GM12872 (cell line): ENCODE results near the gene VSTM2B.
A peak's percentile ranks its signal among the peaks of the same experiment; 100 is the strongest.

ENCODE experiments used
- TF ChIP-seq, protein P1 (sequence below): IDR thresholded peaks from 3 replicates; pipeline ENCODE4 v1.5.1; 2011; ENCODE audit warnings: low read depth, mild to moderate bottlenecking, low read length, moderate library complexity; ENCODE audit not compliant: insufficient read depth

The VSTM2B gene

DNA sequence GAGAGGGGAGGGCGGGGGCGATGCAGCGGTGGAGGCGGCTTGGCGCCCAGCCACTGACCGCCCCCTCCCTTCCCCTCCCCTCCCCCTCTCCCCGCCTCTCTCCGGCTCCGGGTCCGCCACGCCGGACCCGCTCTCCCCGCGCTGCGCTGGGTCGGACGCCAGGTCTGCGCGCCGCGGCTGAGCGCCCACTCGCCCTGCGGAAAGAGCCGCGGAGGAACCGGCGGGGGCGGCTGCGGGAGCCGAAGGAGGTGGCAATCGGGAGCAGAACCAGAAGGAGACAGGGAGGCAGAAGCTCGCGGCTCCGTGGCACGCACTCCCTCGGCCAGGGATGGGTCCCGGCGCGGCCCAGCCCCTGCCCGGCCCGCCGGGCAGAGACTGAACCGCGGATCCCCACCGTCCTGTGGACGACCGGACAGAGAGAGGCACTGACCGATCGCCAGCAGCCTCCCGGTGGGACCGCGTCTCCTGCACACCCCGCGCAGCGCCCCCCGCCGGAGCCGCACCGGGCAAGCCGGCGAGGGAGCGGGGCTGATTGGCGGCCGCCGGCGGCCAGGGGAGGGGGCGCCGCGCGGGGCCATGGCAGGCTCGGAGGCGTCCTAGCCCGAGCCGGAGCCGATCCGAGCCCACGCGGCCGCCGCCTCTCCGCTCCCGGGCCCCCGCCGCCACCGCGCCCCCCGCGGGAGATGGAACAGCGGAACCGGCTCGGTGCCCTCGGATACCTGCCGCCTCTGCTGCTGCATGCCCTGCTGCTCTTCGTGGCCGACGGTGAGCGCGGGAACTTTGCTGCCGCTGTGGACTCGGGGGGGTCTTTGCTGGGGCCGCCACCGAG lies at the start of gene VSTM2B:
VSTM2B (plus strand) TSS at position 94 of the 829 bp plus-strand sequence; CDS start at position 684, 590 bp downstream.
- TF ChIP-seq, protein P1, sequence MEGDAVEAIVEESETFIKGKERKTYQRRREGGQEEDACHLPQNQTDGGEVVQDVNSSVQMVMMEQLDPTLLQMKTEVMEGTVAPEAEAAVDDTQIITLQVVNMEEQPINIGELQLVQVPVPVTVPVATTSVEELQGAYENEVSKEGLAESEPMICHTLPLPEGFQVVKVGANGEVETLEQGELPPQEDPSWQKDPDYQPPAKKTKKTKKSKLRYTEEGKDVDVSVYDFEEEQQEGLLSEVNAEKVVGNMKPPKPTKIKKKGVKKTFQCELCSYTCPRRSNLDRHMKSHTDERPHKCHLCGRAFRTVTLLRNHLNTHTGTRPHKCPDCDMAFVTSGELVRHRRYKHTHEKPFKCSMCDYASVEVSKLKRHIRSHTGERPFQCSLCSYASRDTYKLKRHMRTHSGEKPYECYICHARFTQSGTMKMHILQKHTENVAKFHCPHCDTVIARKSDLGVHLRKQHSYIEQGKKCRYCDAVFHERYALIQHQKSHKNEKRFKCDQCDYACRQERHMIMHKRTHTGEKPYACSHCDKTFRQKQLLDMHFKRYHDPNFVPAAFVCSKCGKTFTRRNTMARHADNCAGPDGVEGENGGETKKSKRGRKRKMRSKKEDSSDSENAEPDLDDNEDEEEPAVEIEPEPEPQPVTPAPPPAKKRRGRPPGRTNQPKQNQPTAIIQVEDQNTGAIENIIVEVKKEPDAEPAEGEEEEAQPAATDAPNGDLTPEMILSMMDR = no peak

DNA sequence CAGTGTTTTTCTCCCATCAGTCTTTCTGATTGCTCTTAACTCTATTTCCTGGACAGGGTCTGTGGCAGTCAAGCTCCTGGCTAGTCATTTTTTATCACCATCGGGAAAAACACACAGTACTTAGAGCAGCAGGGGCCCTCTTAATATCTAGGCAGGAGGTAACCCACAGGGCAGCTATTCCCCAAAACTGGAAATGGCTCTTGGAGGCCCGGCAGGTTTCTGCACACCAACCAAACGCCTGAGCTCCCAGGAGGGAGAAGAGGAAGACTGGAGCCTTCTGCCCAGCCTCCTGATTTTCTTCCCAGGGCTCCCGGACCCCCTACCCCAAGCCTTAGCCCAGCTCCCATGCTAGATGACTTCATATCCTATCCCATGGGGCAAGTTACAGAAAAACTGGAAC lies 49.3 kb upstream of the VSTM2B start:
- TF ChIP-seq, protein P1 = no peak

DNA sequence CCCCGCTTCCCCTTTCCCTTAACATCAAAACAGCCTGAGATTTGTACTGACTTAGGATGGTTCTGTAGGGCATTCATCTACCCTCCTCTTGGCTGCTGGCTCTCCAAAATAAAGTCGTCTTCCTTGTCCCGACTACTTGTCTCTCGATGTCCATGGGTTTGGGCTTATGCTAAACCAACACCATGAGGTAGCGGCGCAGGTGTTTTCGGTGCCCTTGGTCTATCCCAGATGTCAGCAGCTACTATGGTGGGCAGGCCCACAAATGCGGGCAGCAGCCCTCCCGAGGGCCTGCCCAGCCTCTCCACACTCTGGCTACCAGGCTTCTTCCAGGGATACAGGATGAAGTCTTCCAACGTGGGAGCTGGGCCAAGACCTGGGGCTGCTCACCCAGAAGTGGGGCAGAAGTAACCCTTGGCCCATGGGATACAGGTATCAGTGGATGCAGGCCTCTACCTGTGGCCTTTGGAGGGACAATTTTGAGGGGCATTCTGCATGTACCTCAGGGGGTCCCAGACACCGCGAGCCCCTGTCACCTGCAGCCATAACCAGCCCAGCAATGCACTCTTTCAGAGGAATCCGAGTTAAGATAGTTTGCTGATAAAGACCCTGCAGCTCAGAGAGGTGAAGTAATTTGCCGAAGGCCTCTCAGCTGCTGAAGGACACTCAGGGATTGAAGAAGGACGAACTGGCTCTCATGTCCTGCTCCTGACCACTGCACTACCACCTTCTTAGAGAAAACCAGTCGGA lies 47.8 kb upstream of the VSTM2B start:
- TF ChIP-seq, protein P1 = no peak

DNA sequence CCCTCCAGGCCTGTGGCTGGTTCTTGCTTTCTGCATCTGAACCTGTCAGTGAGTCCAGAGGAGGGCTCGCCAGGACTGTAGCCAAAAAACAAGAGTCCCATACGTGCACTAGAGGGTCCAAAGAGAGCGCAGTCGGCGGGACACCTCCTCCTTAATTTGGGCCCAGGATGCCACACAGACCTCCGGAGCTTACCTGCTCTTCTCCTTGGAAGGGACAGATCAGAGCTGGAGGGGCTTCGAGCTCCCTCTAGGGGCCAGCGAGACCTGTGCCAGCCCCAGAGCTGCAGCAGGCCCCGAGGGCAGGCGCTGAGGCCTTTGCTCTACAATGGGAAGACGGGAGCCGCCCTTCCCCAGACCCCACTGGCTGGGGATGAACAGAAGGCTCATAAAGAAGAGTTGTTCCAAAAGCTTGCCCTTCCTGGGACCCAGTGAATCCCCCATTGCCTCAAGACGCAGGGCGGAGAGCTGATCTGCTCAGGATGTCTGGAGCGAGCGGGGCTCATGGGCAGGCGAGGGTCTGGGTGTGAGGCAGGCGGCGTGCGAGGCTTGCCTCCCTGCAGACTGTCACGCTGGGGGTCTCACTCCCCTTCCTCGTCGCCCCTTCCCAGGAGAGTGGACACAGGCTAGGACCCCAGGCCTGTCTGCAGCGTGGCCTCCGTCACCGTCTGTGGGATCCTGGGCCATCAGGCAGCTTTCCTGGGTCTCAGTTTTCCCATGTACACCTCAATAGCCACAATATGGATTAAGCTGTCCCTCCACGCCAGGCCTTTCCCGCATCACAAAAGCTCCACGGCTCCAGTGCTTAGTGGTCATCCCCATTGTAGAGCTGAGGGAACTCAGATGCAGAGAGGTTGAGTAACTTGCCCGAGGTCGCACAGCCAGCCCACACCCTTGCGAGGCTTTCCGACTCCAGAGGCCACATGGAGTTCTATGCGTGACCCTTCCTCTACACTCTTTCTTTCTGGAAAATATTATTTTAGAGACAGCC lies 46.9 kb upstream of the VSTM2B start:
- TF ChIP-seq, protein P1 = peak; percentile 58

DNA sequence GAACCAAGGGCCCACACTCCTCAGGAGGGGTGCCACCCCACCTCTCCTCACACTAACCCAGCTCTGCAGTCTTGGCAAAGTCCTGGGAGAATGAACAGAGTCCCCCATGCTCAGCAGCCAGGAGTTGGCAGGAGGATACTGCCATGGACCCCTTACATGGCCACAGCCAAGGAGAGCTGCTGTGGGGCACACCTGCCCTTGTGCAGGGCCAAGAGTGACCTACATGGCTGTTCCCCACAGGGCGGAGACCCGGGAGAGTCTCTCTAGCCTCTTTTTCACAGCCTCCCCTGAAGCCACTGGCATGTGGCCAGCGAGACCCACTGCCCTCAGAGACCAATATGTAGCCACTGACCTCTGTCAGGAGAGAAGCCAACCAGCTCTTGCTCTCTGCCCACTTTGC lies 45.9 kb upstream of the VSTM2B start:
- TF ChIP-seq, protein P1 = no peak

DNA sequence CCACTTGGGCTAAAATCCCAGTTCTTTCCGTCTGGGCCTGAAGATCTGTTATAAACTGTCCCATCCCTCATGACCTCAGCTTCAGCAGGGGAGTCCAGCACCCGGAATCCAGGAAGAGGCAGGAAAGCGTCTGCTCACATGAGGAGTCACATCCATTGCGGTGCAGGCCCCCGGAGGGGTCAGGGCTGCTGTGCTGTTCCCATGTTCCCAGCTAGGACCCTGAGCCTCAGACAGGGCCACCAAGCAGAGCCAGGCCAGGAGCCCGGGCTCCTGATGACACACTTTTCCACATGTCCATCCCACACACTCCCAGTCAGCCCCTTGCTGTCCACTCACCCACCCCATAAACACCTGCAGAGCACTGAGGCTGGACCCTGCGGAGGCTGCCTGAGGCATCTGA lies 45.3 kb upstream of the VSTM2B start:
- TF ChIP-seq, protein P1 = no peak
